ENCODE data around the gene STARD13. TPM values are rescaled to one million over a fixed set of nuclear protein-coding genes. Genes with fewer than 3 reads are reported as not detected.

Gene STARD13
- total RNA-seq, 1 donor from 2014 or later: 2.0 TPM

GRCh38 chr13:33139780-33140535 is 145.6 kb downstream of the STARD13 start:
- no peak overlapping the region for H3K9ac ChIP-seq
- Mint-ChIP-seq H3K4me3 (no peak overlapping the region), H3K27me3 (ENCODE audit: insufficient read depth, low read depth) (no peaks in the 10 kb centered on the region), H3K9me3 (peaks cover 7% of the 10 kb centered on the region), H3K36me3 (peaks cover 2% of the 10 kb centered on the region), H3K27ac (no peak overlapping the region), H3K4me1 (peaks cover 17% of the 10 kb centered on the region)
- no peaks in the 10 kb centered on the region for H3K27me3 ChIP-seq
- no peaks in the 10 kb centered on the region for H4K20me1 ChIP-seq (ENCODE audit: low read depth)
- TF ChIP-seq EZH2phosphoT487 (IDR thresholded peaks at IDR 0.05): no peak
- TF ChIP-seq, protein P1, sequence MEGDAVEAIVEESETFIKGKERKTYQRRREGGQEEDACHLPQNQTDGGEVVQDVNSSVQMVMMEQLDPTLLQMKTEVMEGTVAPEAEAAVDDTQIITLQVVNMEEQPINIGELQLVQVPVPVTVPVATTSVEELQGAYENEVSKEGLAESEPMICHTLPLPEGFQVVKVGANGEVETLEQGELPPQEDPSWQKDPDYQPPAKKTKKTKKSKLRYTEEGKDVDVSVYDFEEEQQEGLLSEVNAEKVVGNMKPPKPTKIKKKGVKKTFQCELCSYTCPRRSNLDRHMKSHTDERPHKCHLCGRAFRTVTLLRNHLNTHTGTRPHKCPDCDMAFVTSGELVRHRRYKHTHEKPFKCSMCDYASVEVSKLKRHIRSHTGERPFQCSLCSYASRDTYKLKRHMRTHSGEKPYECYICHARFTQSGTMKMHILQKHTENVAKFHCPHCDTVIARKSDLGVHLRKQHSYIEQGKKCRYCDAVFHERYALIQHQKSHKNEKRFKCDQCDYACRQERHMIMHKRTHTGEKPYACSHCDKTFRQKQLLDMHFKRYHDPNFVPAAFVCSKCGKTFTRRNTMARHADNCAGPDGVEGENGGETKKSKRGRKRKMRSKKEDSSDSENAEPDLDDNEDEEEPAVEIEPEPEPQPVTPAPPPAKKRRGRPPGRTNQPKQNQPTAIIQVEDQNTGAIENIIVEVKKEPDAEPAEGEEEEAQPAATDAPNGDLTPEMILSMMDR (IDR thresholded peaks at IDR 0.05): no peak
- no peak overlapping the region for H3K4me2 ChIP-seq
- no peak overlapping the region for H3K4me3 ChIP-seq
- H3K79me2 ChIP-seq (ENCODE audit: low read depth): no peaks in the 10 kb centered on the region
- DNase-seq (ENCODE audit: low spot score): no peak
- no peaks in the 10 kb centered on the region for H3F3A ChIP-seq (ENCODE audit: low read depth)
- H3K9me3 ChIP-seq (ENCODE audit: low read depth): no peaks in the 10 kb centered on the region
- H3K4me1 ChIP-seq: peaks cover 12% of the 10 kb centered on the region
- no peak overlapping the region for H2AFZ ChIP-seq (replicated peaks)
- no peak overlapping the region for H3K27ac ChIP-seq
- no peaks in the 10 kb centered on the region for H3K36me3 ChIP-seq

- no peaks in the 10 kb centered on the region for H3K9me3 ChIP-seq (ENCODE audit: low read depth)
- H3K9me3 Mint-ChIP-seq: peaks cover 4% of the 10 kb centered on the region
- H3K4me1 Mint-ChIP-seq: peaks cover 17% of the 10 kb centered on the region
- H3K79me2 ChIP-seq (ENCODE audit: low read depth): no peaks in the 10 kb centered on the region
- H3K27ac Mint-ChIP-seq: no peak overlapping the region
- no peaks in the 10 kb centered on the region for H3K27me3 ChIP-seq
- no peak overlapping the region for H3K27ac ChIP-seq
- H3K9ac ChIP-seq: no peak overlapping the region
- DNase-seq (ENCODE audit: low spot score): no peak
- no peaks in the 10 kb centered on the region for H3K36me3 ChIP-seq
- H3K4me2 ChIP-seq: no peak overlapping the region
- H4K20me1 ChIP-seq (ENCODE audit: low read depth): no peaks in the 10 kb centered on the region
- H3F3A ChIP-seq (ENCODE audit: low read depth): no peaks in the 10 kb centered on the region
- no peak overlapping the region for H3K4me3 Mint-ChIP-seq
- no peak overlapping the region for H3K4me3 ChIP-seq
- TF ChIP-seq EZH2 (IDR thresholded peaks at IDR 0.05) (no peak), EZH2phosphoT487 (IDR thresholded peaks at IDR 0.05) (no peak)
- TF ChIP-seq, protein P1 (IDR thresholded peaks at IDR 0.05): no peak
- no peaks in the 10 kb centered on the region for H3K36me3 Mint-ChIP-seq
- H3K27me3 Mint-ChIP-seq (ENCODE audit: insufficient read depth, low read depth): no peaks in the 10 kb centered on the region
- H3K4me1 ChIP-seq: peaks cover 12% of the 10 kb centered on the region
- H2AFZ ChIP-seq (replicated peaks): no peak overlapping the region
These were observed 146.4 kb downstream of the STARD13 start for GRCh38 chr13:33139184-33139583.

DNA sequence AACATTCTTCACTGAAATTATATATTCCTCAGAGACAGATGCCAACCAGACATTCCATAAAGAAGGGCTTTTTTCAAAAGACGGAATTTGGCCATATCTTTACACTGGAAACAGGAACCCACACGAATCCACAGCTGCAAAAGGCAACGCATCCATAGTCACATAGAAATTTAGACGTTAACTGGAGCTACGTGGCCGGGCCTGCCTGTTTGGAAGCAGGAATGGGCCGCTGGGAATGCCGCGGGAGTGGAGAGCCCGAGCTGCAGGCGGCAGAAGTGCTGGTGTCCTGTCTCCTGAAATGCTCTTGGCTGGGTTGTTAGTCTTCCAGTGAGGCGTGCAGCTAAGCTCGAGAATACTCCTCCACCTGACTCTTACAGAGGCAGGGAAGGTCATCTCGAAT is 147.1 kb downstream of the STARD13 start:
- Histone ChIP-seq H4K20me1 (ENCODE audit: low read depth) (no peaks in the 10 kb centered on the region), H3K36me3 (no peaks in the 10 kb centered on the region), H3K4me2 (no peak overlapping the region), H3F3A (ENCODE audit: low read depth) (no peaks in the 10 kb centered on the region), H3K9me3 (ENCODE audit: low read depth) (no peaks in the 10 kb centered on the region), H3K79me2 (ENCODE audit: low read depth) (no peaks in the 10 kb centered on the region), H3K9ac (no peak overlapping the region), H3K27me3 (no peaks in the 10 kb centered on the region), H3K4me1 (peaks cover 12% of the 10 kb centered on the region), H3K27ac (no peak overlapping the region), H2AFZ (replicated peaks) (no peak overlapping the region), H3K4me3 (no peak overlapping the region)
- Mint-ChIP-seq H3K36me3 (no peaks in the 10 kb centered on the region), H3K4me1 (peaks cover 17% of the 10 kb centered on the region), H3K27me3 (ENCODE audit: insufficient read depth, low read depth) (no peaks in the 10 kb centered on the region), H3K9me3 (no peaks in the 10 kb centered on the region), H3K4me3 (no peak overlapping the region), H3K27ac (no peak overlapping the region)
- TF ChIP-seq, protein P1 (IDR thresholded peaks at IDR 0.05): no peak
- TF ChIP-seq EZH2phosphoT487 (IDR thresholded peaks at IDR 0.05) (no peak), EZH2 (IDR thresholded peaks at IDR 0.05) (no peak)
- no peak for DNase-seq (ENCODE audit: low spot score)
